ENCODE measurements around the gene TFCP2L1. TPM values are rescaled to one million over a fixed set of nuclear protein-coding genes. Genes with fewer than 3 reads are reported as not detected.

Gene TFCP2L1
- total RNA-seq, 1 experiment from 2014 or later: 4.3 TPM

DNA sequence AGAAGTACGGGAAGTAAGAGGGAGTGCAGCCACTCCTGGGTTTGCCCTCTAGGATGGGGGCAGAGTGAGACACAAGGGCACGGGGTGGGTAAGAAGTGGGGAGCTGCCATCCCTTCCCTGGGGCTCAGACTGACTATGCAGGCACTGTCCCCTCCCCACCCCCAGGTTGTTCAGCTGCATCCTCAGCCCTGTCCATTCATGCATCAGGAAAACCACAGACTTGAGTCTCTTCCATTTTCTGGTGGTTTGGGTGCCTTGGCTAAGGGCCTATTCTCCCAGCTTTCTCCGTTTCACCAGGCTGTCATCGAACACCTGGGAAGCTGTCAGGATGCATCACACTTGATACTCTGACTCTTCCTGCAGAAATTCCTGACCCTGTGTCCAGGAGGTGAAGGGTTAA lies 111.9 kb downstream of the TFCP2L1 start:
- TF ChIP-seq MYBL2 (CRISPR knock-in tag; IDR thresholded peaks at IDR 0.05): no peak
- TF ChIP-seq KAT7 (CRISPR knock-in tag; IDR thresholded peaks at IDR 0.05; ENCODE audit: borderline replicate concordance): no peak
- no peak for TF ChIP-seq EMX1 (CRISPR knock-in tag; IDR thresholded peaks at IDR 0.05)
- no peak for TF ChIP-seq FOXJ3 (CRISPR knock-in tag; IDR thresholded peaks at IDR 0.05; ENCODE audit: borderline replicate concordance)
- TF ChIP-seq, protein P1, sequence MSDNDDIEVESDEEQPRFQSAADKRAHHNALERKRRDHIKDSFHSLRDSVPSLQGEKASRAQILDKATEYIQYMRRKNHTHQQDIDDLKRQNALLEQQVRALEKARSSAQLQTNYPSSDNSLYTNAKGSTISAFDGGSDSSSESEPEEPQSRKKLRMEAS (CRISPR knock-in tag; IDR thresholded peaks at IDR 0.05): no peak
- TF ChIP-seq GABPB1 (CRISPR knock-in tag; IDR thresholded peaks at IDR 0.05): no peak
- TF ChIP-seq, protein P2, sequence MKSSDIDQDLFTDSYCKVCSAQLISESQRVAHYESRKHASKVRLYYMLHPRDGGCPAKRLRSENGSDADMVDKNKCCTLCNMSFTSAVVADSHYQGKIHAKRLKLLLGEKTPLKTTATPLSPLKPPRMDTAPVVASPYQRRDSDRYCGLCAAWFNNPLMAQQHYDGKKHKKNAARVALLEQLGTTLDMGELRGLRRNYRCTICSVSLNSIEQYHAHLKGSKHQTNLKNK (CRISPR knock-in tag; IDR thresholded peaks at IDR 0.05): no peak
- no peak for TF ChIP-seq JUN (CRISPR knock-in tag; IDR thresholded peaks at IDR 0.05)
- TF ChIP-seq ELF4 (CRISPR knock-in tag; IDR thresholded peaks at IDR 0.05; ENCODE audit: low read depth): no peak
- TF ChIP-seq SOX15 (CRISPR knock-in tag; IDR thresholded peaks at IDR 0.05): no peak
- TF ChIP-seq ZNF232 (CRISPR knock-in tag; IDR thresholded peaks at IDR 0.05): no peak
- TF ChIP-seq, protein P3, sequence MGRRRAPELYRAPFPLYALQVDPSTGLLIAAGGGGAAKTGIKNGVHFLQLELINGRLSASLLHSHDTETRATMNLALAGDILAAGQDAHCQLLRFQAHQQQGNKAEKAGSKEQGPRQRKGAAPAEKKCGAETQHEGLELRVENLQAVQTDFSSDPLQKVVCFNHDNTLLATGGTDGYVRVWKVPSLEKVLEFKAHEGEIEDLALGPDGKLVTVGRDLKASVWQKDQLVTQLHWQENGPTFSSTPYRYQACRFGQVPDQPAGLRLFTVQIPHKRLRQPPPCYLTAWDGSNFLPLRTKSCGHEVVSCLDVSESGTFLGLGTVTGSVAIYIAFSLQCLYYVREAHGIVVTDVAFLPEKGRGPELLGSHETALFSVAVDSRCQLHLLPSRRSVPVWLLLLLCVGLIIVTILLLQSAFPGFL (CRISPR knock-in tag; IDR thresholded peaks at IDR 0.05; ENCODE audit: borderline replicate concordance): no peak
- TF ChIP-seq TCF7 (CRISPR knock-in tag; IDR thresholded peaks at IDR 0.05; ENCODE audit: low read depth): no peak
- TF ChIP-seq, protein P4, sequence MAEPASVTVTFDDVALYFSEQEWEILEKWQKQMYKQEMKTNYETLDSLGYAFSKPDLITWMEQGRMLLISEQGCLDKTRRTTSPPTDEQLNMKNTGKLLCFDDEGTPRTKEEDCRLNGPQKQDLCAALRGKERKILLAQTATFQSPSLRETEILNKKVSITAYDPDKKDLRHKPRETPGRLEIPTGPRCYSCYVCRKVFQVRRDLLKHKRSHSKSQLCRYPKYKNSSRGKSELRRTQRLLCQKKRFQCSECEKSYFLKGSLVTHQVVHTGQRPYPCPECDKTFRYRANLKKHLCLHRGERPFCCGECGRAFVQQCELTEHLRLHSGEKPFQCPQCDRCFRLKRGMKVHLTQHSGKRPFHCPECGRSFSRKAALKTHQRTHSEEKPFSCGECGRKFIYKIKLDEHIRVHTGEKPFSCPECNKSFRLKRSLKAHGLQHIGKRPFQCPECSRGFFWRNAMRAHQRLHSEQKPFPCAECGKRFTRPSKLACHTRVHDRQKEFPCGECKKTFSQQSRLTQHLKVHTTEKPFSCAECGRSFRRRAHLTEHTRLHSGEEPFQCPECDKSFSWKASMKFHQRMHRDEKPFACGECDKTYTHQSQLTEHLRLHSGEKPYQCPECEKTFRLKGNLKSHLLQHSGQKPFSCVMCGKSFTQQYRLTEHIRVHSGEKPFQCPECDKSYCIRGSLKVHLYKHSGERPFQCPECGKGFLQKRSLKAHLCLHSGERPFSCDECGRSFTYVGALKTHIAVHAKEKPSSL (CRISPR knock-in tag; conservative IDR thresholded peaks at IDR 0.05): no peak
- no peak for TF ChIP-seq ZNF671 (CRISPR knock-in tag; IDR thresholded peaks at IDR 0.05)
- Mint-ChIP-seq H3K27me3 (ENCODE audit: low read depth) (peaks cover 2% of the 10 kb centered on the region), H3K4me1 (no peaks in the 10 kb centered on the region), H3K36me3 (peaks cover 4% of the 10 kb centered on the region), H3K4me3 (no peak overlapping the region), H3K9me3 (peaks cover 18% of the 10 kb centered on the region), H3K27ac (no peak overlapping the region)
- ATAC-seq (no peak), DNase-seq (ENCODE audit: low spot score) (no peak)
- ChIA-PET CTCF (interaction anchor here (1.5 kb wide), 1 partner anchor 45 kb away, joined by 4 read pairs; no protein-coding TSS in a partner anchor), POLR2A (no interaction called here)

DNA sequence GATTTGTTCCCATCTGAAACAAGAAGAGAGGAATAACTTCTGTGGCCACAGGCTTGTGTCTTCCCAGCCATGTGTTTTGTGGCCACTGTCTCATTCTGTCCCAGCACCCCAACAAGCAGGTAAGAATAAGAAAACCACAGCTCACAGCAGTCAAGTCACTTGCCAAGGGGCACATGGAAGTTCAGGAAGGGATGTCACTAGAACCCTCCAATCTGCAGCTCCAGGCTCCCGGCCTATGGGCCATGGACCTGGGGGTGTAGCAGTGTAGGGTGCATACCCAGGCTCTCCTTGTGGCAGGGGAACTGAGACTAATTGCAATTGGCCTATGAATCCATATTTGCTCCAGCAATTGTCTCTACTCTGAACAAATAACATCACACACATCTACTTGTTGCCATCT lies 112.5 kb downstream of the TFCP2L1 start:
- no peaks in the 10 kb centered on the region for H3K4me1 Mint-ChIP-seq
- ATAC-seq: no peak
- H3K4me3 Mint-ChIP-seq: no peak overlapping the region
- no peak for DNase-seq (ENCODE audit: low spot score)
- TF ChIP-seq MYBL2 (CRISPR knock-in tag; IDR thresholded peaks at IDR 0.05) (no peak), GTF2I (CRISPR knock-in tag; conservative IDR thresholded peaks at IDR 0.05) (no peak)
- H3K9me3 Mint-ChIP-seq: peaks cover 18% of the 10 kb centered on the region
- H3K36me3 Mint-ChIP-seq: peaks cover 4% of the 10 kb centered on the region
- ChIA-PET POLR2A (no interaction called here), CTCF (interaction anchor here (1.5 kb wide), 1 partner anchor 44 kb away, joined by 4 read pairs; no protein-coding TSS in a partner anchor)
- H3K27me3 Mint-ChIP-seq (ENCODE audit: low read depth): peaks cover 6% of the 10 kb centered on the region
- H3K27ac Mint-ChIP-seq: no peak overlapping the region

DNA sequence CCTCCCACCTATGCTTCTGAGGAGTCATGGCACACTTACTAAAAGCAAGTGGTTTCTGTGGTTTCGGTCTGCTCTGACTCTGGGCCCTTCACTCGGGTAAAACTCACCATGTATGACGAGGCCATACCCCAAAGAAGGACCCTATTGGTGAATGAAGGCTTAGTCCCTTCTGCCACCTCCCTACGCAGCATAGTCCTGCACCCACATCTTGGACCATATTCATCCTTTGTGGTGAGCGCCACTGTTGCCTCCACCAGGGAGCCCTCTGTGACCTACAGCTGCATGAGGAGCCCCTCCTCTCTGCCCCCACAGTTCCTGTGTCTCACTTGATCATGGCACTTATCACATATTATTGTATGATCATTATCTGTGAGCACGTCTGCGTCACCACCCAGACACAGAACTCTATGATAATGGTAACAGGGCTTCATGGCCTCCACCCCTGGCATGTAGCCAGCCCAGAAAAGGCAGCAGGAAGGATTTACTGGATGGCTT lies 113.3 kb downstream of the TFCP2L1 start:
- no peak for ATAC-seq
- no peak overlapping the region for H3K27ac Mint-ChIP-seq
- H3K9me3 Mint-ChIP-seq: peaks cover 18% of the 10 kb centered on the region
- H3K36me3 Mint-ChIP-seq: peaks cover 4% of the 10 kb centered on the region
- DNase-seq (ENCODE audit: low spot score): no peak
- CTCF ChIA-PET: no interaction called here
- no peak overlapping the region for H3K4me3 Mint-ChIP-seq
- peaks cover 6% of the 10 kb centered on the region for H3K27me3 Mint-ChIP-seq (ENCODE audit: low read depth)
- no peaks in the 10 kb centered on the region for H3K4me1 Mint-ChIP-seq
- POLR2A ChIA-PET: no interaction called here
- TF ChIP-seq, protein P5, sequence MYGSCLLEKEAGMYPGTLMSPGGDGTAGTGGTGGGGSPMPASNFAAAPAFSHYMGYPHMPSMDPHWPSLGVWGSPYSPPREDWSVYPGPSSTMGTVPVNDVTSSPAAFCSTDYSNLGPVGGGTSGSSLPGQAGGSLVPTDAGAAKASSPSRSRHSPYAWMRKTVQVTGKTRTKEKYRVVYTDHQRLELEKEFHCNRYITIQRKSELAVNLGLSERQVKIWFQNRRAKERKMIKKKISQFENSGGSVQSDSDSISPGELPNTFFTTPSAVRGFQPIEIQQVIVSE (CRISPR knock-in tag; IDR thresholded peaks at IDR 0.05; ENCODE audit: borderline replicate concordance): no peak
- TF ChIP-seq ZNF219 (CRISPR knock-in tag; IDR thresholded peaks at IDR 0.05; ENCODE audit: borderline replicate concordance) (no peak), ESRRA (CRISPR knock-in tag; IDR thresholded peaks at IDR 0.05; ENCODE audit: borderline replicate concordance) (no peak), ZBTB21 (CRISPR knock-in tag; IDR thresholded peaks at IDR 0.05; ENCODE audit: borderline replicate concordance) (no peak), RELA (CRISPR knock-in tag; IDR thresholded peaks at IDR 0.05; ENCODE audit: borderline replicate concordance) (no peak), IRF2 (CRISPR knock-in tag; IDR thresholded peaks at IDR 0.05; ENCODE audit: borderline replicate concordance, low read depth) (no peak), ZNF396 (CRISPR knock-in tag; IDR thresholded peaks at IDR 0.05; ENCODE audit: borderline replicate concordance) (no peak), NFATC4 (CRISPR knock-in tag; IDR thresholded peaks at IDR 0.05) (no peak), ZNF263 (CRISPR knock-in tag; IDR thresholded peaks at IDR 0.05; ENCODE audit: low read depth) (no peak), SMAD3 (CRISPR knock-in tag; IDR thresholded peaks at IDR 0.05; ENCODE audit: borderline replicate concordance) (no peak), ATF1 (CRISPR knock-in tag; IDR thresholded peaks at IDR 0.05) (no peak), TP53 (CRISPR knock-in tag; IDR thresholded peaks at IDR 0.05) (no peak), NR1H2 (CRISPR knock-in tag; IDR thresholded peaks at IDR 0.05) (no peak), SOX15 (CRISPR knock-in tag; IDR thresholded peaks at IDR 0.05) (no peak)
- TF ChIP-seq, protein P6, sequence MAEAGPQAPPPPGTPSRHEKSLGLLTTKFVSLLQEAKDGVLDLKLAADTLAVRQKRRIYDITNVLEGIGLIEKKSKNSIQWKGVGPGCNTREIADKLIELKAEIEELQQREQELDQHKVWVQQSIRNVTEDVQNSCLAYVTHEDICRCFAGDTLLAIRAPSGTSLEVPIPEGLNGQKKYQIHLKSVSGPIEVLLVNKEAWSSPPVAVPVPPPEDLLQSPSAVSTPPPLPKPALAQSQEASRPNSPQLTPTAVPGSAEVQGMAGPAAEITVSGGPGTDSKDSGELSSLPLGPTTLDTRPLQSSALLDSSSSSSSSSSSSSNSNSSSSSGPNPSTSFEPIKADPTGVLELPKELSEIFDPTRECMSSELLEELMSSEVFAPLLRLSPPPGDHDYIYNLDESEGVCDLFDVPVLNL (CRISPR knock-in tag; IDR thresholded peaks at IDR 0.05; ENCODE audit: borderline replicate concordance, low read depth): no peak
